Measurements from ENCODE around the gene HEXIM2. TPM values are rescaled to one million over a fixed set of nuclear protein-coding genes. Genes with fewer than 3 reads are reported as not detected.
A peak's percentile ranks its signal among the peaks of the same experiment; 100 is the strongest.

Gene HEXIM2
- total and polyA plus RNA-seq, 2 of the 13 experiments (the other 11 are each of a cell fraction or from before 2014, with no cell fraction given) = 27.1 to 32.4 TPM

- TF ChIP-seq ZNF484 (CRISPR knock-in tag; IDR thresholded peaks at IDR 0.05; ENCODE audit: borderline replicate concordance, low read depth) (0 out of 2 replicates have a peak, but pooled peaks have one; percentile 12), NAIF1 (CRISPR knock-in tag; IDR thresholded peaks at IDR 0.05; ENCODE audit: borderline replicate concordance) (peak; percentile 84; the same call in 1 of the 2 replicates), ZNF781 (CRISPR knock-in tag; IDR thresholded peaks at IDR 0.05; ENCODE audit: borderline replicate concordance, not compliant biosample characterization) (no peak), ATF6 (CRISPR knock-in tag; conservative IDR thresholded peaks at IDR 0.05) (no peak), ZNF543 (CRISPR knock-in tag; IDR thresholded peaks at IDR 0.05) (peak; percentile 86), STAG1 (CRISPR knock-in tag; IDR thresholded peaks at IDR 0.05) (no peak), SOX6 (IDR thresholded peaks at IDR 0.05) (no peak), SOX6 (CRISPR knock-in tag; IDR thresholded peaks at IDR 0.05) (no peak; the same call in none of the 2 replicates), ZNF768 (CRISPR knock-in tag; IDR thresholded peaks at IDR 0.05) (peak; percentile 40), GZF1 (CRISPR knock-in tag; IDR thresholded peaks at IDR 0.05) (peak; percentile 83; the same call in 1 of the 2 replicates), ZNF18 (CRISPR knock-in tag; IDR thresholded peaks at IDR 0.05; ENCODE audit: insufficient replicate concordance) (peak; percentile 90), ZBTB14 (CRISPR knock-in tag; IDR thresholded peaks at IDR 0.05) (no peak), ZNF800 (CRISPR knock-in tag; IDR thresholded peaks at IDR 0.05) (peak; percentile 16; the same call in 1 of the 2 replicates), IKZF4 (CRISPR knock-in tag; IDR thresholded peaks at IDR 0.05; ENCODE audit: borderline replicate concordance, low read depth, not compliant biosample characterization) (no peak), ZSCAN30 (CRISPR knock-in tag; IDR thresholded peaks at IDR 0.05) (peak; percentile 97), ZNF782 (CRISPR knock-in tag; IDR thresholded peaks at IDR 0.05; ENCODE audit: borderline replicate concordance) (peak; percentile 95; the same call in 1 of the 2 replicates), RXRB (CRISPR knock-in tag; IDR thresholded peaks at IDR 0.05; ENCODE audit: borderline replicate concordance) (peak; percentile 66; the same call in 1 of the 2 replicates), DBP (CRISPR knock-in tag; IDR thresholded peaks at IDR 0.05; ENCODE audit: not compliant biosample characterization) (no peak)
Observed at GRCh38 chr17:45161288-45162024, at the start of gene HEXIM2 (continued).
